K562 (cell line): Measurements from ENCODE around the gene CDH5. TPM values are rescaled to one million over a fixed set of nuclear protein-coding genes. Genes with fewer than 3 reads are reported as not detected.

Experiments used
- ATAC-seq: fragments of 200-7000 bp; cut with Tn5 transposase; 3 replicates; pipeline ENCODE4 v1.9.1; 2020; ENCODE audit warnings: moderate library complexity
- BruUV-seq: library from RNA; stranded (reverse); fragments of 400-500 nt; replicated peaks from 2 replicates; lab custom pipeline; 2021; lab: Mats Ljungman, UMichigan
- CTCF ChIA-PET: fragments of 300-600 bp; formaldehyde crosslinking; extraction: SDS; loops from one replicate; lab custom pipeline; 2021; ENCODE audit warnings: low intra/inter-chr PET ratio; lab: Yijun Ruan, JAX
- POLR2A ChIA-PET: fragments of 300-600, 350-650 bp; sonication (Branson Sonifier 250); formaldehyde crosslinking; extraction: SDS; loops from one replicate; lab custom pipeline; 2021; ENCODE audit warnings: antibody characterized with exemption, inconsistent platforms; lab: Yijun Ruan, JAX
- DNase-seq, 4 experiments: peaks; one replicate each; pipeline versions ENCODE4 v3.0.0 to v3.0.0-alpha.2; 2011 to 2018; ENCODE audit warnings: low spot score in 3 of 4, mixed read lengths in 3 of 4; ENCODE audit errors: extremely low read depth in 1 of 4
- FAIRE-seq: peaks from 2 replicates; lab custom pipeline; 2011; peaks lifted over from hg19 to GRCh38; lab: Jason Lieb, UNC
- H2AFZ ChIP-seq: 2 replicates; pipeline ENCODE4 v1.6.0; 2011; ENCODE audit warnings: low read depth, low read length, control low read depth, inconsistent platforms
- H3K27ac ChIP-seq: fragments of 200-600 bp; 3 replicates; pipeline ENCODE4 v1.8.0; 2011; ENCODE audit warnings: low read depth, mild to moderate bottlenecking, control low read depth, inconsistent platforms, low read length, moderate library complexity, mixed read lengths; ENCODE audit errors: extremely low read depth
- H3K27me3 ChIP-seq, 2 experiments: fragments of 300-600 bp in 1 of 2; 2 replicates in 1 of 2; 3 replicates in 1 of 2; pipeline versions ENCODE4 v1.6.0 to v1.8.0; 2011; ENCODE audit warnings: inconsistent platforms in 2 of 2, low read length in 2 of 2, mild to moderate bottlenecking in 1 of 2, mixed read lengths in 1 of 2, moderate library complexity in 1 of 2; ENCODE audit not compliant: control insufficient read depth in 2 of 2, insufficient read depth in 2 of 2
- H3K36me3 ChIP-seq: fragments of 300-600 bp; 3 replicates; pipeline ENCODE4 v1.8.0; 2011; ENCODE audit warnings: mild to moderate bottlenecking, low read length, inconsistent platforms; ENCODE audit not compliant: control insufficient read depth, insufficient read depth
- H3K4me1 ChIP-seq, 2 experiments: fragments of 200-600 bp in 1 of 2; replicated peaks in 1 of 2; 2 replicates in 1 of 2; 3 replicates in 1 of 2; pipeline versions ENCODE4 v1.5.1 to v1.8.0; 2011; ENCODE audit warnings: inconsistent platforms in 2 of 2, low read length in 2 of 2, mild to moderate bottlenecking in 1 of 2, mixed read lengths in 1 of 2, moderate library complexity in 1 of 2; ENCODE audit not compliant: control insufficient read depth in 2 of 2, insufficient read depth in 2 of 2
- H3K4me2 ChIP-seq: 2 replicates; pipeline ENCODE4 v1.6.1; 2011; ENCODE audit warnings: low read length, control low read depth, inconsistent platforms, mixed read lengths; ENCODE audit not compliant: insufficient read depth
- H3K4me3 ChIP-seq: fragments of 200-600 bp; sonication (generic), shearing (Covaris generic); 2 replicates; pipeline ENCODE4 v1.5.1; 2016; ENCODE audit warnings: control low read depth, inconsistent platforms
- H3K79me2 ChIP-seq: fragments of 200-600 bp; 3 replicates; pipeline ENCODE4 v1.8.0; 2011; ENCODE audit warnings: low read length, inconsistent platforms; ENCODE audit not compliant: control insufficient read depth, insufficient read depth
- H3K9ac ChIP-seq, 2 experiments: 2 replicates each; pipeline versions ENCODE4 v1.6.0 to v1.6.1; 2011; ENCODE audit warnings: low read depth in 2 of 2, low read length in 2 of 2, control low read depth in 1 of 2, inconsistent platforms in 1 of 2, mild to moderate bottlenecking in 1 of 2, mixed read lengths in 1 of 2; ENCODE audit not compliant: insufficient read depth in 1 of 2
- H3K9me1 ChIP-seq: one replicate; pipeline ENCODE4 v1.6.0; 2011; ENCODE audit warnings: inconsistent platforms, mild to moderate bottlenecking, low read length, moderate library complexity; ENCODE audit not compliant: control insufficient read depth, insufficient read depth
- H3K9me3 ChIP-seq: replicated peaks from 2 replicates; pipeline ENCODE4 v1.5.1; 2011; ENCODE audit warnings: low read depth, low read length, inconsistent platforms; ENCODE audit not compliant: control insufficient read depth, insufficient read depth
- H4K20me1 ChIP-seq: replicated peaks from 2 replicates; pipeline ENCODE4 v1.6.1; 2011; ENCODE audit warnings: low read length, inconsistent platforms, mixed read lengths; ENCODE audit not compliant: control insufficient read depth, insufficient read depth
- ARID2 ChIP-seq: fragments of 450-650 bp; IDR thresholded peaks from 2 replicates; pipeline ENCODE4 v1.6.1; 2017; ENCODE audit warnings: antibody characterized with exemption, mild to moderate bottlenecking
- ARNT ChIP-seq, 2 experiments: fragments of 450-650 bp; IDR thresholded peaks; 2 replicates each; pipeline ENCODE4 v1.6.1; 2016; ENCODE audit warnings: mild to moderate bottlenecking in 1 of 2
- DPF2 ChIP-seq: fragments of 450-650 bp; IDR thresholded peaks from 2 replicates; pipeline ENCODE4 v1.6.1; 2016
- E2F3 ChIP-seq: fragments of 250-450 bp; sonication (Bioruptor Pico); IDR thresholded peaks from 2 replicates; pipeline ENCODE4 v1.4.0; 2020; ENCODE audit warnings: mild to moderate bottlenecking
- GABPB2 ChIP-seq: fragments of 250-450 bp; sonication (Bioruptor Pico); conservative IDR thresholded peaks from 2 replicates; pipeline ENCODE4 v1.5.1; 2021; ENCODE audit warnings: mild to moderate bottlenecking
- GTF2E2 ChIP-seq: fragments of 200-800 bp; sonication (Bioruptor generic); IDR thresholded peaks from 2 replicates; pipeline ENCODE4 v1.6.1; 2016; ENCODE audit warnings: missing genetic modification characterization, missing compliant biosample characterization
- MECOM ChIP-seq: fragments of 250-450 bp; sonication (Bioruptor Pico); IDR thresholded peaks from 2 replicates; pipeline ENCODE4 v1.8.0; 2022; ENCODE audit warnings: inconsistent platforms
- SMARCA4 ChIP-seq: fragments of 450-650 bp; IDR thresholded peaks from 2 replicates; pipeline ENCODE4 v1.6.1; 2016
- SUPT5H ChIP-seq: fragments of 450-650 bp; IDR thresholded peaks from 2 replicates; pipeline ENCODE4 v1.6.1; 2016
- TBP ChIP-seq: optimal IDR thresholded peaks from 2 replicates; pipeline ENCODE3; 2011; ENCODE audit warnings: low read depth, low read length, improper control_type of control experiment
- TFAM ChIP-seq: fragments of 250-450 bp; sonication (Bioruptor Pico); conservative IDR thresholded peaks from 2 replicates; pipeline ENCODE4 v1.5.0; 2021; ENCODE audit warnings: mild to moderate bottlenecking, moderate library complexity
- U2AF1 ChIP-seq: fragments of 200-400 bp; formaldehyde crosslinking; optimal IDR thresholded peaks from 2 replicates; pipeline ENCODE3; 2017; ENCODE audit warnings: mild to moderate bottlenecking, low read depth, low read length, moderate library complexity
- ZNF121 ChIP-seq: sonication (generic); formaldehyde crosslinking; conservative IDR thresholded peaks from 2 replicates; pipeline ENCODE4 v1.8.0; 2022; ENCODE audit warnings: missing genetic modification reagents
- WGBS: fragments of 100-300 bp; shearing (Covaris generic); methylation state at CpG from one replicate; pipeline ENCODE4 v1.1.6; 2016; ENCODE audit warnings: low coverage, mixed read lengths; ENCODE audit not compliant: insufficient coverage; ENCODE audit errors: missing lambda C conversion rate; 5-methylcytosine and 5-hydroxymethylcytosine counted together
- in situ Hi-C: fragments of 300-500 bp; cut with MboI; formaldehyde crosslinking; loops from 4 replicates; pipeline ENCODE4 v1.15.0; 2018; ENCODE audit warnings: inconsistent platforms, mixed read lengths
- intact Hi-C: fragments of 100-400 bp; cut with micrococcal nuclease; formaldehyde crosslinking; loops from 2 replicates; pipeline ENCODE4 v1.14.2; 2022
- polyA plus RNA-seq, 8 experiments: library from polyadenylated mRNA; depleted of rRNA in 4 of 8; stranded (reverse) in 5 of 8; unstranded in 3 of 8; fragments of >200 nt; fragmentation: Nextera tagmentation in 2 of 8; fragmentation: Illumina TruSeq in 1 of 8; extraction: Ambion mirVana in 2 of 8; extraction: Trizol in 1 of 8; gene quantifications; 2 replicates each; pipeline versions ENCODE4 v1.2.1 to v1.2.3, GENCODE V29; 2011 to 2014; ENCODE audit warnings: inconsistent platforms in 1 of 8, missing spikeins in 1 of 8
- total RNA-seq, 7 experiments: library from RNA; depleted of rRNA in 6 of 7; stranded (reverse); fragments of >200 nt in 6 of 7; fragmentation: Illumina TruSeq in 2 of 7; extraction: Trizol in 2 of 7; gene quantifications; 2 replicates each; pipeline versions ENCODE4 v1.2.1 to v1.2.3, GENCODE V29; 2011 to 2021; ENCODE audit warnings: low replicate concordance in 1 of 7

The CDH5 gene
- total and polyA plus RNA-seq, 9 of the 15 experiments (the other 6 are each of a cell fraction or from before 2014, with no cell fraction given), result not detected

GRCh38 chr16:66419527-66419926, 53.0 kb downstream of the CDH5 start:
- in situ Hi-C loops, result no loop called here
- Histone ChIP-seq H3K27ac (no peak overlapping the region), H4K20me1 (no peaks in the 10 kb centered on the region), H2AFZ (no peak overlapping the region), H3K4me3 (no peak overlapping the region), H3K4me1 (no peaks in the 10 kb centered on the region), H3K9me1 (no peaks in the 10 kb centered on the region), H3K36me3 (no peaks in the 10 kb centered on the region), H3K27me3 (peaks cover 5 to 42% of the 10 kb centered on the region in 2 experiments; a peak in 4 of 5 replicates), H3K4me2 (no peak overlapping the region), H3K9me3 (no peaks in the 10 kb centered on the region), H3K79me2 (no peaks in the 10 kb centered on the region), H3K9ac (no peak overlapping the region)
- intact Hi-C loops, result no loop called here
- TF ChIP-seq SMARCA4 (no peak), SUPT5H (no peak), MECOM (no peak), ARID2 (no peak), ARNT (IDR thresholded peaks at IDR 0.05) (no peak), TBP (no peak), GTF2E2 (tag) (no peak), GABPB2 (no peak), E2F3 (no peak), DPF2 (no peak), ZNF121 (no peak), U2AF1 (no peak), TFAM (CRISPR knock-in tag) (no peak)
- no peak for FAIRE-seq
- POLR2A ChIA-PET, result no interaction called here
- DNase-seq, result peak in 1 of 4 experiments; percentile 21
- ATAC-seq, result no peak
- 6% methylated on average over 3 of the region's 3 CpGs for WGBS
- CTCF ChIA-PET, result no interaction called here
- no TSS peak for BruUV-seq
